Measurements from ENCODE around the gene STAT5B. TPM values are rescaled to one million over a fixed set of nuclear protein-coding genes. Genes with fewer than 3 reads are reported as not detected.

Gene STAT5B
- total and polyA plus RNA-seq, 2 of the 13 experiments (the other 11 are each of a cell fraction or from before 2014, with no cell fraction given) = 21.0 to 42.8 TPM

DNA sequence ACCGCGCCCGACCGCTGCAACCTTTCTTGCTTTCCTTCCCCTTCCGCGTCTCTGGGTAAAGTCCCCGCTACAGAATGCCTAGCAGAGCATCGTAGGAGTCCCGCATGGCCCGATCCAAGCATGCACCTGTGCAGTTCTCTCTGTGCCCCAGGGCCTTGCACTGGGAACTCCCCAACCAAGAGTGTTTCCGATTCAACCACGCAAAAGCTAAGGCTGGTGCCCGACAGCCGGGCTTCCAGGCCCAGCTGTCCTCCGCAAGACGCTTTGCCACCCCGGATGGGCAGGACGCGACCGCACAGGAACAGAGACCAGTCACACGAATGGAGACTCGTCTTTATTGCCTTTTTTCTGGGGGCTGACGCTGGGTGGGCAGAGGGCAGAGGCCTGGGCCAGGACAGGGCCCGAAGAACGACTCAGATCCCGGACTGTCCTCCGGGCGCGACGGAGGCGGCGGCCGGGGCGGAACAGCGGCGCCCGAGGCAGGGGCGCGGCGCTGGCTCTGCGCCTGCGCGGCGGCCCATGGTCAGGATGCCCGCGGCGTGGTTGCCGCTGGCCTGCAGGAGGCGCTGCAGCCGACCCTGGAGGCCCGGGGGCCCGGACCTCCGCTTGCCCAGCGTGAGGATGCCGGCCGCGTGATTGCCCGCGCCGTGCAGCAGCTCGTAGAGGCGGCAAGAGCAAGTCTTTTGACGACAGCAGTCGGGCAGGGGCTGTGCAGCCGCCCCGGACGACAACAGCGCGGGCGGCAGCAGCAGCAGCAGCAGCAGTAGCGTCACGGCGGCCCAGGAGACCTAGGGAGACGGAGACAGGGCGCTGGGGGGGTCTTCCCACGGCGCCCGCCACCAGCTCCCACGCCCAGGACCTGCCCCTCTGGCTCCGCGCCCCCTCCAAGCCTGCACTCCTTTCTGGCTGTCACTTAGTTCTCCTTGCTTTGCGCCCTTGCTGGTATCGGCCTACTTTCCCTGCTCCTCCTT lies 92.2 kb downstream of the STAT5B start (continued):
- TF ChIP-seq KLF9 (CRISPR knock-in tag; IDR thresholded peaks at IDR 0.05; ENCODE audit: low read depth) (peak; percentile 42; the same call in 1 of the 2 replicates), MLLT10 (CRISPR knock-in tag; IDR thresholded peaks at IDR 0.05) (no peak), ZNF720 (CRISPR knock-in tag; IDR thresholded peaks at IDR 0.05) (no peak), RFX5 (IDR thresholded peaks at IDR 0.05; ENCODE audit: low read depth, low read length) (no peak), ATM (IDR thresholded peaks at IDR 0.05; ENCODE audit: borderline replicate concordance) (no peak), XBP1 (CRISPR knock-in tag; IDR thresholded peaks at IDR 0.05) (peak; percentile 35; the same call in 1 of the 2 replicates), REL (CRISPR knock-in tag; conservative IDR thresholded peaks at IDR 0.05) (peak; percentile 82; the same call in 1 of the 2 replicates), HOXD1 (CRISPR knock-in tag; IDR thresholded peaks at IDR 0.05) (peak; percentile 41), MED1 (CRISPR knock-in tag; IDR thresholded peaks at IDR 0.05) (peak; percentile 57), ZNF775 (CRISPR knock-in tag; IDR thresholded peaks at IDR 0.05; ENCODE audit: borderline replicate concordance) (peak; percentile 53; the same call in 1 of the 2 replicates), REXO4 (CRISPR knock-in tag; IDR thresholded peaks at IDR 0.05; ENCODE audit: borderline replicate concordance) (peak; percentile 95), NFKB2 (CRISPR knock-in tag; IDR thresholded peaks at IDR 0.05; ENCODE audit: borderline replicate concordance) (peak; percentile 92; the same call in 1 of the 2 replicates), HCFC1 (IDR thresholded peaks at IDR 0.05; ENCODE audit: low read depth, low read length) (no peak), GABPA (IDR thresholded peaks at IDR 0.05; ENCODE audit: low read depth, low read length) (no peak), GABPA (CRISPR knock-in tag; IDR thresholded peaks at IDR 0.05; ENCODE audit: low read depth) (no peak), ZNF326 (CRISPR knock-in tag; IDR thresholded peaks at IDR 0.05; ENCODE audit: borderline replicate concordance) (no peak), WIZ (CRISPR knock-in tag; IDR thresholded peaks at IDR 0.05) (no peak), RBM22 (optimal IDR thresholded peaks at IDR 0.05; ENCODE audit: low read length) (no peak), KDM5A (IDR thresholded peaks at IDR 0.05; ENCODE audit: borderline replicate concordance, low read length) (no peak), SAFB2 (CRISPR knock-in tag; IDR thresholded peaks at IDR 0.05; ENCODE audit: borderline replicate concordance, low read depth) (0 out of 2 replicates have a peak, but pooled peaks have one; percentile 69)
- TF ChIP-seq, protein P1, sequence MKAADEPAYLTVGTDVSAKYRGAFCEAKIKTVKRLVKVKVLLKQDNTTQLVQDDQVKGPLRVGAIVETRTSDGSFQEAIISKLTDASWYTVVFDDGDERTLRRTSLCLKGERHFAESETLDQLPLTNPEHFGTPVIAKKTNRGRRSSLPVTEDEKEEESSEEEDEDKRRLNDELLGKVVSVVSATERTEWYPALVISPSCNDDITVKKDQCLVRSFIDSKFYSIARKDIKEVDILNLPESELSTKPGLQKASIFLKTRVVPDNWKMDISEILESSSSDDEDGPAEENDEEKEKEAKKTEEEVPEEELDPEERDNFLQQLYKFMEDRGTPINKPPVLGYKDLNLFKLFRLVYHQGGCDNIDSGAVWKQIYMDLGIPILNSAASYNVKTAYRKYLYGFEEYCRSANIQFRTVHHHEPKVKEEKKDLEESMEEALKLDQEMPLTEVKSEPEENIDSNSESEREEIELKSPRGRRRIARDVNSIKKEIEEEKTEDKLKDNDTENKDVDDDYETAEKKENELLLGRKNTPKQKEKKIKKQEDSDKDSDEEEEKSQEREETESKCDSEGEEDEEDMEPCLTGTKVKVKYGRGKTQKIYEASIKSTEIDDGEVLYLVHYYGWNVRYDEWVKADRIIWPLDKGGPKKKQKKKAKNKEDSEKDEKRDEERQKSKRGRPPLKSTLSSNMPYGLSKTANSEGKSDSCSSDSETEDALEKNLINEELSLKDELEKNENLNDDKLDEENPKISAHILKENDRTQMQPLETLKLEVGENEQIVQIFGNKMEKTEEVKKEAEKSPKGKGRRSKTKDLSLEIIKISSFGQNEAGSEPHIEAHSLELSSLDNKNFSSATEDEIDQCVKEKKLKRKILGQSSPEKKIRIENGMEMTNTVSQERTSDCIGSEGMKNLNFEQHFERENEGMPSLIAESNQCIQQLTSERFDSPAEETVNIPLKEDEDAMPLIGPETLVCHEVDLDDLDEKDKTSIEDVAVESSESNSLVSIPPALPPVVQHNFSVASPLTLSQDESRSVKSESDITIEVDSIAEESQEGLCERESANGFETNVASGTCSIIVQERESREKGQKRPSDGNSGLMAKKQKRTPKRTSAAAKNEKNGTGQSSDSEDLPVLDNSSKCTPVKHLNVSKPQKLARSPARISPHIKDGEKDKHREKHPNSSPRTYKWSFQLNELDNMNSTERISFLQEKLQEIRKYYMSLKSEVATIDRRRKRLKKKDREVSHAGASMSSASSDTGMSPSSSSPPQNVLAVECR (CRISPR knock-in tag; IDR thresholded peaks at IDR 0.05; ENCODE audit: borderline replicate concordance) = peak; percentile 76; the same call in 1 of the 2 replicates
- TF ChIP-seq, protein P2, sequence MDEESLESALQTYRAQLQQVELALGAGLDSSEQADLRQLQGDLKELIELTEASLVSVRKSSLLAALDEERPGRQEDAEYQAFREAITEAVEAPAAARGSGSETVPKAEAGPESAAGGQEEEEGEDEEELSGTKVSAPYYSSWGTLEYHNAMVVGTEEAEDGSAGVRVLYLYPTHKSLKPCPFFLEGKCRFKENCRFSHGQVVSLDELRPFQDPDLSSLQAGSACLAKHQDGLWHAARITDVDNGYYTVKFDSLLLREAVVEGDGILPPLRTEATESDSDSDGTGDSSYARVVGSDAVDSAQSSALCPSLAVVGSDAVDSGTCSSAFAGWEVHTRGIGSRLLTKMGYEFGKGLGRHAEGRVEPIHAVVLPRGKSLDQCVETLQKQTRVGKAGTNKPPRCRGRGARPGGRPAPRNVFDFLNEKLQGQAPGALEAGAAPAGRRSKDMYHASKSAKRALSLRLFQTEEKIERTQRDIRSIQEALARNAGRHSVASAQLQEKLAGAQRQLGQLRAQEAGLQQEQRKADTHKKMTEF (CRISPR knock-in tag; IDR thresholded peaks at IDR 0.05) = peak; percentile 71
- TF ChIP-seq, protein P3, sequence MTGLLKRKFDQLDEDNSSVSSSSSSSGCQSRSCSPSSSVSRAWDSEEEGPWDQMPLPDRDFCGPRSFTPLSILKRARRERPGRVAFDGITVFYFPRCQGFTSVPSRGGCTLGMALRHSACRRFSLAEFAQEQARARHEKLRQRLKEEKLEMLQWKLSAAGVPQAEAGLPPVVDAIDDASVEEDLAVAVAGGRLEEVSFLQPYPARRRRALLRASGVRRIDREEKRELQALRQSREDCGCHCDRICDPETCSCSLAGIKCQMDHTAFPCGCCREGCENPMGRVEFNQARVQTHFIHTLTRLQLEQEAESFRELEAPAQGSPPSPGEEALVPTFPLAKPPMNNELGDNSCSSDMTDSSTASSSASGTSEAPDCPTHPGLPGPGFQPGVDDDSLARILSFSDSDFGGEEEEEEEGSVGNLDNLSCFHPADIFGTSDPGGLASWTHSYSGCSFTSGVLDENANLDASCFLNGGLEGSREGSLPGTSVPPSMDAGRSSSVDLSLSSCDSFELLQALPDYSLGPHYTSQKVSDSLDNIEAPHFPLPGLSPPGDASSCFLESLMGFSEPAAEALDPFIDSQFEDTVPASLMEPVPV (CRISPR knock-in tag; IDR thresholded peaks at IDR 0.05) = peak; percentile 78; the same call in 1 of the 2 replicates
